SHP77 treated with DMSO at 0.1 percent for 48 hours (cell line): ENCODE data around the gene GFRA1.

Source experiments
- DNase-seq: peaks from one replicate; lab custom pipeline; 2025; lab: John Stamatoyannopoulos, UW

Gene GFRA1

DNA sequence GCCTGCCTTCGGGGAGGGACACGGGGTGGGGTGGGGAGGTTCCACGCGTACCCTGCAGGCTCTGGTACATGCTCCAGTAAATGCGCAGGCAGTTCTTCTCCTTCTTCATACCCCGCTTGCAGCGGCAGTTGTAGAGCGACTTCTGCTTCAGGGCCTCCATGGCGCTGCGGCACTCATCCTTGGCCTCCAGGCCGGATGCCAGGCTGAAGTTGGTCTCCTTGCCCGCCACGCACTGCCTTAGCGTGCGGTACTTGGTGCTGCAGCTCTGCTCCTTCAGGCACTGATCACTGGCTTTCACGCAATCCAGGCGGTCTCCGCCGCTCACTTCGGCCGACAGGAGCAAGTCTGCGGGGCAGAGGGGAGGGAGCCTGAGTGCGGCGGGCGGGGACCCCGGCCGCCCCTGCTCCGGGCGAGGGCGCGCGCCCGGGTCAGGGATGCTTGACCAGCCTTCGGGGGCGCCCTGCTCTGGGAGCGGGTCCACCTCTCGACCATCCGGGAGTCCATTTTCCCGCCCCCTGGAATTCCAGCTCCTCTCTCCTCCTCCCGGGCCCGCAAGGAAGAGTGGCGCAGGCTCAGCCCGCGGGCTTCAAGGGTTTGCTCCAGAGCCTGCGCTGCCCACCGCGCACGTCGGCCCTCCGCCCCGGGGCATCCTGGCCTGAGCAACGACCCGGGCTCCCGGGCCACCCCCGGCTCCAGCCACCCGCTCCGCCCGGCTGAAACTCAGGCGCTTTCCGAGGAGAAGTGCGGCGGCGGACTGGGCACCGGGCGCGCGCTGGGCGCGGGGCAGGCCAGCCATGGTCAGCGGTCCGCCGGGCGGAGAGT, 2.0 kb downstream of the GFRA1 start:
- no peak for DNase-seq

- DNase-seq = no peak
Measured at GRCh38 chr10:116270126-116270770, 2.8 kb downstream of the GFRA1 start.

DNA sequence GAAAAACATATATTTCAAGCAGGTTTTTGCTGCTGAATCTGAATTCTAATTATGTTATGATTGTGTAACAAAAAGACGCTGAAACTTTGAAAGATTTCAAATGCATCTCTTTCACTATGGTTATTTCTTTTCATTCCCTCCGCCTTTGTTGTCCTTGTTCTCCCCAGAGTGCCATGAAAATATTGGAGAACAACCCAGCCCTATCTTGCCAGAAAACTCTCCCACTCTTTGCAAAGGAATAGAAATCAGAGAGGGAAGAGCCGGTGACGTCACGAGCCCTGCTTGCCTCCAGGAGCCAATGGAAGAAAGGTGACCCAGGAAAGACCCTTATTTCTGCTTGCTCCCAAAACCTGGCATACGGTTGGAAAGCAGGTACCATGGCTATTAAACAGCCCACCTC, 3.4 kb downstream of the GFRA1 start:
- DNase-seq = no peak

DNA sequence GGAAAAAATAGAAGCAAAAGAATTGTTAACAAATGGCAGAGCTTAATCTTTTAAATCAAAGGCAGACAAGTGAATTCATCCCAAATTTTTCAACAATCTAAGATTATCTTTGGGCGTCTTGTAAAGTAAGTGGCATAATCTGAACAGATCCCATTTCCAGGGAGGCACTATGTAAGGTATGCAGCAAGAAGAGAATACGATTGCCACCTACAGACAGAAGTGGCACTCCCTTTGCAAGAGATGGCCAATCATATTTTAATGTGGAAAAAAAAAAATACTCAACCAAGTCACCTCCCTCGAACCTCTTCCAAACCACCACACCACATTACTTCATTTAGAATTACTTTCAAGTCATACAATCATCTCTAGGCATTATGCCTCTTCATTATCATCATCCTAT, 4.0 kb downstream of the GFRA1 start:
- DNase-seq = no peak

DNA sequence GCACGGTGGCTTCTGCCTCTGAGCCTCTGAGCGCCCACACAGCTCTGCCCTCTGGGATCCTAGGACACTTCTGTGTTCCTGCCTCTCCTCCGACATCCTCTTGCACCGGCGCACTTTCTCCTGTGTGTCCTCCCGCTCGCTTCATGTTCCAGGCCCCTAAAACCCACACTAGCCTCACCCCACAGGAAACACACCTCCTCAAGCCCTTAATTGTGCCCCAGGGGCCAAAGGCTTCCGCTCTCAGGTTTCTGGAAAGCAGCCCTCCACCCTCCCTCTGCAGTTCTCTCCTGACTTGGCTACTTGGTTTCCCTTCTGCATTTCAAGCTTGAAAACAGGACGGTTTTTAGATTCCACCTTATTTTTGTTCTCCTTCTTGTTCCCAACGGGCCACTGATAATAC, 7.3 kb downstream of the GFRA1 start:
- no peak for DNase-seq

GRCh38 chr10:116263870-116264655, 8.9 kb downstream of the GFRA1 start:
- no peak for DNase-seq

- no peak for DNase-seq
Measured at GRCh38 chr10:116262678-116263077, 10.3 kb downstream of the GFRA1 start.

- DNase-seq = no peak
Measured at GRCh38 chr10:116260599-116260998, 12.4 kb downstream of the GFRA1 start.

GRCh38 chr10:116259638-116260037, 13.4 kb downstream of the GFRA1 start:
- DNase-seq = no peak

DNA sequence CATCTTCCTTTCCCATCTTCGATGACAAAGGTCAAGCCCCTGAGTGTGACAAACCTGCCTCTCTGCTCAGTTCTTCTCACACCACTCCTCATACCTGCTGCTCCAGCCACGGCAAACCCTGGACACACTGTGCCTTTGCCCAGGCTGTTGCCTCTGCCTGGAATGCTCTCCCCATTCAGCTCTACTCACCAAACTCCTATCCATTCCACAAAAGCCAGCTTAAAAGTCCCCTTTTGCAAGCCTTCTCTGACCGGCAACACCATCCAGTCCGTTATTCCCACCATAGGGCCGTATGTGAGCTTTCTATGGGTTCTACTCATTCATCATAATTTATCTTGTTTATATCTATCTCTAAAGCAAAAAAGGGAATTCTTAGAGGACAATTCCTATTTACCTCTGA, 15.2 kb downstream of the GFRA1 start:
- no peak for DNase-seq

- DNase-seq = no peak
Measured at GRCh38 chr10:116256752-116257259, 16.2 kb downstream of the GFRA1 start.

- no peak for DNase-seq
Measured at GRCh38 chr10:116255886-116256751, 16.9 kb downstream of the GFRA1 start.

- DNase-seq = no peak
Measured at GRCh38 chr10:116254422-116255155, 18.4 kb downstream of the GFRA1 start.

DNA sequence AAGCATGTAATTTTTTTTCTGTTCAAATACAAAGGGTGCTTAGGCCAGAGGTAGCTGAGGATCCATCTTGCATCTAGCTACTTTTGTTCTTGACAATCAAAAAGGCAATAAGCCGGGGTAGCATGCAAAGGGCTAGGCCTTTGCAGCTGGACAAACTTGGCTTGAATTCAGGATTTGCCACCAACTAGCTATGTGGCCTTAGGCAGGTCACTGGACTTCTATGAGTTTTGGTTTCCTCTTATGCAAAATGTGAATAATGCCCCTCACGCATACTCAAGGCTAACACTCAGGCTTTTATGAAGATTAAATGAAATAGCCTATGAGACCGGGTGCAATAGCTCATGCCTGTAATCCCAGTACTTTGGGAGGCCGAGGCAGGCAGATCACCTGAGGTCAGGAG, 19.3 kb downstream of the GFRA1 start:
- DNase-seq = no peak

GRCh38 chr10:116251602-116252395, 21.2 kb downstream of the GFRA1 start:
- DNase-seq = no peak

GRCh38 chr10:116247691-116248090, 25.3 kb downstream of the GFRA1 start:
- no peak for DNase-seq

- no peak for DNase-seq
Measured at GRCh38 chr10:116246263-116246662, 26.7 kb downstream of the GFRA1 start.

DNA sequence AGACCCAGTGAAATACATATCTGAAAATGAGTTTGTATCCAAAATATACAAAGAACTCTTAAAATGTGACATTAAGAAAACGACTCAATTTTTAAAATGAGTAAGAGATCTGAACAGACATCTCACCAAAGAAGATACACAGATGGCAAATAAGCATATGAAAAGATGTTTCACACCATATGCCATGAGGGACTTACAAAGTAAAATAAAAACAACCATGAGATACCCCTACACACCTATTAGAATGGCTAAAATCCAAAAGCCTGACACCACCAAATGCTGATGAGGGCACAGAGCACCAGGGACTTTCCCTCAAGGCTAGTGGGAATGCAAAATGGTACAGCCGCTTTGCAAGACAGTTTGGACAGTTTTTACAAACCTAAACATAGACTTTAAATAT, 27.9 kb downstream of the GFRA1 start:
- DNase-seq = no peak

- DNase-seq = no peak
Measured at GRCh38 chr10:116241642-116242410, 31.2 kb downstream of the GFRA1 start.
